Measurements from ENCODE around the gene ANK2. TPM values are rescaled to one million over a fixed set of nuclear protein-coding genes. Genes with fewer than 3 reads are reported as not detected.

ANK2 gene
- total and polyA plus RNA-seq, 2 of the 13 experiments (the other 11 are each of a cell fraction or from before 2014, with no cell fraction given), result 2.7 to 15.1 TPM

DNA sequence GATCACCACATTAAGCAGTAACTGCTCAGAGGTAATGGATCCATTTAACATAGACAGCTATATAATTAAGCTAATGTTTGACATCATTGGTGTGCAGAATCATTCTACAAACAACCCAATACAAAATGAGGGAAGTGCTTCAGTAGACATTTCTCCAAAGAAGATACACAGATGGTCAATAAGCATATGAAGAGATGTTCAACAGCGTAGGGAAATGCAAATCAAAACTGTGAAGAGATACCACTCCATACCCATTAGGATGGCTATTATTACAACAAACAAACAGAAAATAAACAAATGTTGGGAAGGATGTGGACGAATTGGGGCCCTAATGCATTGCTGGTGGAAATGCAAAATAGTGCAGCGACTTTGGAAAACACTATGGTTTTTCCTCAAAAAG lies 294.6 kb downstream of the ANK2 start:
- Histone ChIP-seq H3K4me1 (ENCODE audit: insufficient read depth, low read length) (no peaks in the 10 kb centered on the region), H3K27me3 (ENCODE audit: control insufficient read depth in 1 of 2, insufficient read depth in 2 of 2, low read length in 2 of 2) (no peaks in the 10 kb centered on the region), H3K4me2 (ENCODE audit: low read depth, low read length) (no peak overlapping the region), H3K9ac (ENCODE audit: insufficient read depth, low read depth, low read length) (no peak overlapping the region), H3K79me2 (ENCODE audit: insufficient read depth, low read length) (no peaks in the 10 kb centered on the region), H3K4me3 (replicated peaks in 1 of 3; ENCODE audit: insufficient read depth in 1 of 3, low read depth in 2 of 3, low read length in 3 of 3) (no peak overlapping the region), H3K27ac (ENCODE audit: extremely low read length, insufficient read depth, low read length) (no peak overlapping the region), H4K20me1 (ENCODE audit: insufficient read depth, low read length) (no peaks in the 10 kb centered on the region), H3K9me3 (ENCODE audit: low read length) (no peaks in the 10 kb centered on the region), H2AFZ (ENCODE audit: low read length) (no peak overlapping the region), H3K36me3 (replicated peaks in 1 of 2; ENCODE audit: control insufficient read depth in 1 of 2, insufficient read depth in 2 of 2, low read length in 2 of 2) (no peaks in the 10 kb centered on the region)
- intact Hi-C loops (cut with micrococcal nuclease; ENCODE audit: unreplicated experiment), result no loop called here
- ATAC-seq, result no peak
- FAIRE-seq, result no peak
- 81% methylated on average over 3 of the region's 3 CpGs for WGBS (ENCODE audit: low lambda C conversion rate)
- no peak for DNase-seq (ENCODE audit: low spot score)
- in situ Hi-C loops (cut with HindIII; ENCODE audit: extremely low pct_ligation_motif_present, low pct_unique_long_range_greater_than_20kb), result no loop called here
- BruUV-seq (replicated peaks), result no TSS peak
- ChIA-PET CTCF (ENCODE audit: low intra/inter-chr PET ratio, low total read pairs) (no interaction called here), POLR2A (no interaction called here)
- no peak for TF ChIP-seq ZNF564 (CRISPR knock-in tag; IDR thresholded peaks at IDR 0.05)
- TF ChIP-seq, protein P1, sequence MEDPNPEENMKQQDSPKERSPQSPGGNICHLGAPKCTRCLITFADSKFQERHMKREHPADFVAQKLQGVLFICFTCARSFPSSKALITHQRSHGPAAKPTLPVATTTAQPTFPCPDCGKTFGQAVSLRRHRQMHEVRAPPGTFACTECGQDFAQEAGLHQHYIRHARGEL (CRISPR knock-in tag; IDR thresholded peaks at IDR 0.05), result no peak

DNA sequence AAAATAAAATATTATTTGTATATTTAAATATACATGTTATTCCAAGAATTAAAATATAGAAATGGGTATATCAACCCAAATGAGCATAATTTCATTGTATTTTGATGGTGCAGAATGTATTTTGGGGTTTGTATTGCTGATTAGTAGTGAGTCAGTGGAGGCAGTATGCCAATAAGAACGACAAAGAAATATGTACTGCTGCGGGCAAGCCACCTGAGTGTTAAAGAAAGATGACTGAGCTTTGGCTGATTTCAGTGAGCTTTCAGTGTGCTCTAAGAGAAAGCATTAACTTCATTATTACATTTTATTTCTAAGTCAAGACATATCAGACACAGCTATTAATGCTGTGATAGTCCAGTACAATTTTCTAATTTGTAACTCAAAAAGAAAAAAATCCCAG lies 297.8 kb downstream of the ANK2 start:
- Histone ChIP-seq H2AFZ (ENCODE audit: low read length) (no peak overlapping the region), H3K27me3 (ENCODE audit: control insufficient read depth in 1 of 2, insufficient read depth in 2 of 2, low read length in 2 of 2) (no peaks in the 10 kb centered on the region), H4K20me1 (ENCODE audit: insufficient read depth, low read length) (no peaks in the 10 kb centered on the region), H3K4me2 (ENCODE audit: low read depth, low read length) (no peak overlapping the region), H3K9ac (ENCODE audit: insufficient read depth, low read depth, low read length) (no peak overlapping the region), H3K9me3 (ENCODE audit: low read length) (no peaks in the 10 kb centered on the region), H3K79me2 (ENCODE audit: insufficient read depth, low read length) (no peaks in the 10 kb centered on the region), H3K36me3 (replicated peaks in 1 of 2; ENCODE audit: control insufficient read depth in 1 of 2, insufficient read depth in 2 of 2, low read length in 2 of 2) (no peaks in the 10 kb centered on the region), H3K27ac (ENCODE audit: extremely low read length, insufficient read depth, low read length) (no peak overlapping the region), H3K4me1 (ENCODE audit: insufficient read depth, low read length) (no peaks in the 10 kb centered on the region), H3K4me3 (replicated peaks in 1 of 3; ENCODE audit: insufficient read depth in 1 of 3, low read depth in 2 of 3, low read length in 3 of 3) (no peak overlapping the region)
- in situ Hi-C loops (cut with HindIII; ENCODE audit: extremely low pct_ligation_motif_present, low pct_unique_long_range_greater_than_20kb), result no loop called here
- 86% methylated on average over 2 of the region's 2 CpGs for WGBS (ENCODE audit: low lambda C conversion rate)
- no peak for ATAC-seq
- ChIA-PET CTCF (ENCODE audit: low intra/inter-chr PET ratio, low total read pairs) (no interaction called here), POLR2A (no interaction called here)
- no TSS peak for BruUV-seq (replicated peaks)
- no peak for DNase-seq (ENCODE audit: low spot score)
- FAIRE-seq, result no peak
- intact Hi-C loops (cut with micrococcal nuclease; ENCODE audit: unreplicated experiment), result no loop called here
- TF ChIP-seq, protein P2, sequence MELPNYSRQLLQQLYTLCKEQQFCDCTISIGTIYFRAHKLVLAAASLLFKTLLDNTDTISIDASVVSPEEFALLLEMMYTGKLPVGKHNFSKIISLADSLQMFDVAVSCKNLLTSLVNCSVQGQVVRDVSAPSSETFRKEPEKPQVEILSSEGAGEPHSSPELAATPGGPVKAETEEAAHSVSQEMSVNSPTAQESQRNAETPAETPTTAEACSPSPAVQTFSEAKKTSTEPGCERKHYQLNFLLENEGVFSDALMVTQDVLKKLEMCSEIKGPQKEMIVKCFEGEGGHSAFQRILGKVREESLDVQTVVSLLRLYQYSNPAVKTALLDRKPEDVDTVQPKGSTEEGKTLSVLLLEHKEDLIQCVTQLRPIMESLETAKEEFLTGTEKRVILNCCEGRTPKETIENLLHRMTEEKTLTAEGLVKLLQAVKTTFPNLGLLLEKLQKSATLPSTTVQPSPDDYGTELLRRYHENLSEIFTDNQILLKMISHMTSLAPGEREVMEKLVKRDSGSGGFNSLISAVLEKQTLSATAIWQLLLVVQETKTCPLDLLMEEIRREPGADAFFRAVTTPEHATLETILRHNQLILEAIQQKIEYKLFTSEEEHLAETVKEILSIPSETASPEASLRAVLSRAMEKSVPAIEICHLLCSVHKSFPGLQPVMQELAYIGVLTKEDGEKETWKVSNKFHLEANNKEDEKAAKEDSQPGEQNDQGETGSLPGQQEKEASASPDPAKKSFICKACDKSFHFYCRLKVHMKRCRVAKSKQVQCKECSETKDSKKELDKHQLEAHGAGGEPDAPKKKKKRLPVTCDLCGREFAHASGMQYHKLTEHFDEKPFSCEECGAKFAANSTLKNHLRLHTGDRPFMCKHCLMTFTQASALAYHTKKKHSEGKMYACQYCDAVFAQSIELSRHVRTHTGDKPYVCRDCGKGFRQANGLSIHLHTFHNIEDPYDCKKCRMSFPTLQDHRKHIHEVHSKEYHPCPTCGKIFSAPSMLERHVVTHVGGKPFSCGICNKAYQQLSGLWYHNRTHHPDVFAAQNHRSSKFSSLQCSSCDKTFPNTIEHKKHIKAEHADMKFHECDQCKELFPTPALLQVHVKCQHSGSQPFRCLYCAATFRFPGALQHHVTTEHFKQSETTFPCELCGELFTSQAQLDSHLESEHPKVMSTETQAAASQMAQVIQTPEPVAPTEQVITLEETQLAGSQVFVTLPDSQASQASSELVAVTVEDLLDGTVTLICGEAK (IDR thresholded peaks at IDR 0.05), result no peak
- TF ChIP-seq, protein P2 (CRISPR knock-in tag; IDR thresholded peaks at IDR 0.05), result no peak
- no peak for TF ChIP-seq DPF2 (CRISPR knock-in tag; IDR thresholded peaks at IDR 0.05; ENCODE audit: borderline replicate concordance, low read depth)
- no peak for TF ChIP-seq GABPA (IDR thresholded peaks at IDR 0.05; ENCODE audit: low read depth, low read length)
- TF ChIP-seq GABPA (CRISPR knock-in tag; IDR thresholded peaks at IDR 0.05; ENCODE audit: low read depth), result no peak
- TF ChIP-seq, protein P3, sequence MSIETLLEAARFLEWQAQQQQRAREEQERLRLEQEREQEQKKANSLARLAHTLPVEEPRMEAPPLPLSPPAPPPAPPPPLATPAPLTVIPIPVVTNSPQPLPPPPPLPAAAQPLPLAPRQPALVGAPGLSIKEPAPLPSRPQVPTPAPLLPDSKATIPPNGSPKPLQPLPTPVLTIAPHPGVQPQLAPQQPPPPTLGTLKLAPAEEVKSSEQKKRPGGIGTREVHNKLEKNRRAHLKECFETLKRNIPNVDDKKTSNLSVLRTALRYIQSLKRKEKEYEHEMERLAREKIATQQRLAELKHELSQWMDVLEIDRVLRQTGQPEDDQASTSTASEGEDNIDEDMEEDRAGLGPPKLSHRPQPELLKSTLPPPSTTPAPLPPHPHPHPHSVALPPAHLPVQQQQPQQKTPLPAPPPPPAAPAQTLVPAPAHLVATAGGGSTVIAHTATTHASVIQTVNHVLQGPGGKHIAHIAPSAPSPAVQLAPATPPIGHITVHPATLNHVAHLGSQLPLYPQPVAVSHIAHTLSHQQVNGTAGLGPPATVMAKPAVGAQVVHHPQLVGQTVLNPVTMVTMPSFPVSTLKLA (IDR thresholded peaks at IDR 0.05), result no peak
- TF ChIP-seq ZNF547 (CRISPR knock-in tag; IDR thresholded peaks at IDR 0.05), result no peak
